HepG2 (cell line): ENCODE data around the gene POMT2. TPM values are rescaled to one million over a fixed set of nuclear protein-coding genes. Genes with fewer than 3 reads are reported as not detected.

Experiments used
- ATAC-seq: fragments of 200-7000 bp; cut with Tn5 transposase; 3 replicates; pipeline ENCODE4 v1.9.1; 2020; ENCODE audit warnings: mild to moderate bottlenecking, moderate library complexity
- BruUV-seq: library from RNA; stranded (reverse); fragments of 400-500 nt; replicated peaks from 2 replicates; lab custom pipeline; 2021; lab: Mats Ljungman, UMichigan
- CTCF ChIA-PET: fragments of 300-600 bp; formaldehyde crosslinking; extraction: SDS; loops from one replicate; lab custom pipeline; 2021; ENCODE audit warnings: low total read pairs, inconsistent platforms, low intra/inter-chr PET ratio; lab: Yijun Ruan, JAX
- POLR2A ChIA-PET: fragments of 350-600 bp; sonication (Branson Sonifier 250); formaldehyde crosslinking; loops from one replicate; lab custom pipeline; 2020; ENCODE audit warnings: antibody characterized with exemption, inconsistent platforms; lab: Yijun Ruan, JAX
- DNase-seq: peaks from one replicate; pipeline ENCODE4 v3.0.0-alpha.2; 2015; ENCODE audit warnings: low spot score
- FAIRE-seq: peaks from 3 replicates; lab custom pipeline; 2011; peaks lifted over from hg19 to GRCh38; lab: Jason Lieb, UNC
- H2AFZ ChIP-seq: one replicate; pipeline ENCODE4 v1.6.1; 2011; ENCODE audit warnings: low read length, inconsistent platforms
- H3K27ac ChIP-seq: fragments of 300-600 bp; 3 replicates; pipeline ENCODE4 v1.8.0; 2011; ENCODE audit warnings: mixed run types, mild to moderate bottlenecking, mixed read lengths, low read length, inconsistent platforms; ENCODE audit not compliant: insufficient read depth; ENCODE audit errors: extremely low read length
- H3K27me3 ChIP-seq, 2 experiments: fragments of 200-600 bp in 1 of 2; 2 replicates in 1 of 2; 3 replicates in 1 of 2; pipeline versions ENCODE4 v1.6.0 to v1.8.0; 2011; ENCODE audit warnings: low read length in 2 of 2, mild to moderate bottlenecking in 2 of 2, moderate library complexity in 2 of 2, inconsistent platforms in 1 of 2; ENCODE audit not compliant: insufficient read depth in 2 of 2, control insufficient read depth in 1 of 2
- H3K36me3 ChIP-seq, 2 experiments: fragments of 200-600 bp in 1 of 2; replicated peaks in 1 of 2; 2 replicates in 1 of 2; 3 replicates in 1 of 2; pipeline versions ENCODE4 v1.5.1 to v1.8.0; 2011; ENCODE audit warnings: low read length in 2 of 2, inconsistent platforms in 1 of 2; ENCODE audit not compliant: insufficient read depth in 2 of 2, control insufficient read depth in 1 of 2
- H3K4me1 ChIP-seq: 2 replicates; pipeline ENCODE4 v1.5.1; 2012; ENCODE audit warnings: low read length, inconsistent platforms; ENCODE audit not compliant: insufficient read depth
- H3K4me2 ChIP-seq: 2 replicates; pipeline ENCODE4 v1.6.0; 2011; ENCODE audit warnings: low read depth, low read length, inconsistent platforms
- H3K4me3 ChIP-seq, 3 experiments: fragments of 200-600 bp in 1 of 3; sonication (generic), shearing (Covaris generic) in 1 of 3; replicated peaks in 1 of 3; 2 replicates each; pipeline ENCODE4 v1.5.1; 2011 to 2016; ENCODE audit warnings: low read length in 3 of 3, inconsistent platforms in 2 of 3, low read depth in 2 of 3, mild to moderate bottlenecking in 2 of 3, control low read depth in 1 of 3, mixed read lengths in 1 of 3; ENCODE audit not compliant: insufficient read depth in 1 of 3
- H3K79me2 ChIP-seq: one replicate; pipeline ENCODE4 v1.6.1; 2011; ENCODE audit warnings: low read length, inconsistent platforms; ENCODE audit not compliant: insufficient read depth
- H3K9ac ChIP-seq: 2 replicates; pipeline ENCODE4 v1.6.0; 2011; ENCODE audit warnings: mild to moderate bottlenecking, low read depth, low read length, inconsistent platforms; ENCODE audit not compliant: insufficient read depth
- H3K9me3 ChIP-seq: 2 replicates; pipeline ENCODE4 v1.5.1; 2012; ENCODE audit warnings: mild to moderate bottlenecking, low read length
- H4K20me1 ChIP-seq: 2 replicates; pipeline ENCODE4 v1.6.0; 2011; ENCODE audit warnings: inconsistent platforms, mild to moderate bottlenecking, low read length, moderate library complexity; ENCODE audit not compliant: insufficient read depth
- DZIP1 ChIP-seq: sonication (generic); formaldehyde crosslinking; IDR thresholded peaks from 2 replicates; pipeline ENCODE4 v1.5.0; 2020; ENCODE audit warnings: mild to moderate bottlenecking, missing genetic modification reagents
- HMG20B ChIP-seq: conservative IDR thresholded peaks from 2 replicates; pipeline ENCODE4 v1.6.1; 2016; ENCODE audit warnings: missing genetic modification reagents, missing compliant biosample characterization
- KAT7 ChIP-seq: IDR thresholded peaks from 2 replicates; pipeline ENCODE4 v1.6.1; 2018; ENCODE audit warnings: borderline replicate concordance, missing compliant biosample characterization
- KDM3A ChIP-seq: IDR thresholded peaks from 2 replicates; pipeline ENCODE4 v1.6.1; 2018; ENCODE audit warnings: low read depth, missing compliant biosample characterization
- NAIF1 ChIP-seq: sonication (generic); formaldehyde crosslinking; IDR thresholded peaks from 2 replicates; pipeline ENCODE4 v1.5.0; 2020; ENCODE audit warnings: mild to moderate bottlenecking, missing genetic modification reagents, borderline replicate concordance
- ZNF124 ChIP-seq: sonication (generic); formaldehyde crosslinking; IDR thresholded peaks from 2 replicates; pipeline ENCODE4 v1.4.0; 2020; ENCODE audit warnings: missing genetic modification reagents
- ZNF160 ChIP-seq: sonication (generic); formaldehyde crosslinking; IDR thresholded peaks from 2 replicates; pipeline ENCODE4 v1.8.0; 2022; ENCODE audit warnings: mild to moderate bottlenecking, inconsistent platforms, missing genetic modification reagents
- ZNF281 ChIP-seq: sonication (generic); formaldehyde crosslinking; IDR thresholded peaks from 2 replicates; pipeline ENCODE4 v1.4.0; 2020; ENCODE audit warnings: missing genetic modification reagents, borderline replicate concordance
- ZNF580 ChIP-seq: IDR thresholded peaks from 2 replicates; pipeline ENCODE4 v1.6.1; 2016; ENCODE audit warnings: low read depth, borderline replicate concordance
- WGBS: methylation state at CpG from one replicate; pipeline ENCODE4 v1.1.6; 2017; ENCODE audit warnings: low lambda C conversion rate; 5-methylcytosine and 5-hydroxymethylcytosine counted together
- in situ Hi-C: cut with HindIII; loops from 2 replicates; pipeline ENCODE4 v1.10.0; 2017; ENCODE audit warnings: low pct_unique_long_range_greater_than_20kb; ENCODE audit not compliant: extremely low pct_ligation_motif_present
- intact Hi-C: fragments of 100-400 bp; cut with micrococcal nuclease; formaldehyde crosslinking; loops from one replicate; pipeline ENCODE4 v1.10.0; 2022; ENCODE audit not compliant: unreplicated experiment
- polyA plus RNA-seq, 8 experiments: library from polyadenylated mRNA; depleted of rRNA in 3 of 8; stranded (reverse) in 7 of 8; unstranded in 1 of 8; fragments of >200 nt; fragmentation: Illumina TruSeq in 4 of 8; extraction: Trizol in 4 of 8; gene quantifications; 2 replicates each; pipeline versions ENCODE4 v1.2.1 to v1.2.3, GENCODE V29; 2011 to 2016; ENCODE audit warnings: low read depth in 4 of 8, missing spikeins in 1 of 8, mixed read lengths in 1 of 8; ENCODE audit not compliant: insufficient read depth in 1 of 8
- total RNA-seq, 5 experiments: library from RNA; depleted of rRNA; stranded (reverse); fragments of >200 nt; fragmentation: Illumina TruSeq; extraction: Trizol; gene quantifications; 2 replicates each; pipeline ENCODE4 v1.2.3, GENCODE V29; 2016; ENCODE audit warnings: low read depth in 1 of 5

POMT2 gene
- total and polyA plus RNA-seq, 2 of the 13 experiments (the other 11 are each of a cell fraction or from before 2014, with no cell fraction given): 15.3 to 15.9 TPM

- Histone ChIP-seq H3K4me1 (no peaks in the 10 kb centered on the region), H3K79me2 (no peaks in the 10 kb centered on the region), H3K27me3 (no peaks in the 10 kb centered on the region; a peak in 1 of 5 replicates), H3K4me2 (no peak overlapping the region), H2AFZ (no peak overlapping the region), H3K27ac (no peak overlapping the region), H3K9ac (no peak overlapping the region), H3K36me3 (no peaks in the 10 kb centered on the region), H4K20me1 (no peaks in the 10 kb centered on the region), H3K9me3 (no peaks in the 10 kb centered on the region), H3K4me3 (no peak overlapping the region)
- intact Hi-C loops: no loop called here
- FAIRE-seq (no peak), ATAC-seq (no peak), DNase-seq (no peak)
- in situ Hi-C loops: no loop called here
- CTCF ChIA-PET: no interaction called here
- POLR2A ChIA-PET: no interaction called here
- TF ChIP-seq ZNF580: no peak
- TF ChIP-seq KDM3A: no peak
- TF ChIP-seq NAIF1: no peak
- no peak for TF ChIP-seq ZNF281
- no peak for TF ChIP-seq ZNF124 (CRISPR knock-in tag)
- TF ChIP-seq ZNF160 (CRISPR knock-in tag): no peak
- BruUV-seq: no TSS peak
- WGBS: 81% methylated on average over 6 of the region's 6 CpGs
Observed at GRCh38 chr14:77250927-77251326, 69.8 kb downstream of the POMT2 start.

GRCh38 chr14:77249286-77249685 lies 71.4 kb downstream of the POMT2 start:
- Histone ChIP-seq H3K27ac (no peak overlapping the region), H3K4me3 (no peak overlapping the region), H3K4me1 (no peaks in the 10 kb centered on the region), H3K79me2 (no peaks in the 10 kb centered on the region), H3K9me3 (no peaks in the 10 kb centered on the region), H3K36me3 (no peaks in the 10 kb centered on the region), H3K4me2 (no peak overlapping the region), H4K20me1 (no peaks in the 10 kb centered on the region), H3K27me3 (no peaks in the 10 kb centered on the region; a peak in 1 of 5 replicates), H3K9ac (no peak overlapping the region), H2AFZ (no peak overlapping the region)
- BruUV-seq: no TSS peak
- POLR2A ChIA-PET: no interaction called here
- in situ Hi-C loops: no loop called here
- 65% methylated on average over 5 of the region's 7 CpGs for WGBS
- no peak for ATAC-seq
- no peak for DNase-seq
- intact Hi-C loops: no loop called here
- CTCF ChIA-PET: no interaction called here
- FAIRE-seq: no peak
- TF ChIP-seq KAT7 (CRISPR knock-in tag) (no peak), HMG20B (CRISPR knock-in tag) (no peak), DZIP1 (CRISPR knock-in tag) (no peak)
